DOHH2 (cell line): ENCODE data around the gene SLC2A8.

ENCODE experiments used
- CTCF ChIP-seq: fragments of 200-600 bp; sonication (generic); IDR thresholded peaks from one replicate; pipeline ENCODE4 v1.5.1; 2014; ENCODE audit warnings: antibody characterized with exemption, mild to moderate bottlenecking, low read depth, low read length; ENCODE audit not compliant: poor library complexity, severe bottlenecking
- EZH2phosphoT487 ChIP-seq: fragments of 200-600 bp; sonication (generic); IDR thresholded peaks from 2 replicates; pipeline ENCODE4 v1.6.1; 2017; ENCODE audit warnings: borderline replicate concordance, mild to moderate bottlenecking, antibody characterized with exemption, low read length, moderate library complexity, mixed read lengths

GRCh38 chr9:127384901-127385300, 12.1 kb upstream of the SLC2A8 start:
- TF ChIP-seq CTCF (no peak), EZH2phosphoT487 (no peak)
